GM21825 (cell line): ENCODE measurements around the gene MTCH1.
"Not testable (repeated sequence)": the region's sequence is repeated elsewhere in the genome, so short reads cannot be mapped to it uniquely, and the experiment has no call there.

Experiments used
- ATAC-seq: cut with Tn5 transposase; IDR thresholded peaks from one replicate; pipeline ENCODE4 v1.9.1; 2021; ENCODE audit warnings: mild to moderate bottlenecking, moderate library complexity; ENCODE audit not compliant: unreplicated experiment

MTCH1 gene

DNA sequence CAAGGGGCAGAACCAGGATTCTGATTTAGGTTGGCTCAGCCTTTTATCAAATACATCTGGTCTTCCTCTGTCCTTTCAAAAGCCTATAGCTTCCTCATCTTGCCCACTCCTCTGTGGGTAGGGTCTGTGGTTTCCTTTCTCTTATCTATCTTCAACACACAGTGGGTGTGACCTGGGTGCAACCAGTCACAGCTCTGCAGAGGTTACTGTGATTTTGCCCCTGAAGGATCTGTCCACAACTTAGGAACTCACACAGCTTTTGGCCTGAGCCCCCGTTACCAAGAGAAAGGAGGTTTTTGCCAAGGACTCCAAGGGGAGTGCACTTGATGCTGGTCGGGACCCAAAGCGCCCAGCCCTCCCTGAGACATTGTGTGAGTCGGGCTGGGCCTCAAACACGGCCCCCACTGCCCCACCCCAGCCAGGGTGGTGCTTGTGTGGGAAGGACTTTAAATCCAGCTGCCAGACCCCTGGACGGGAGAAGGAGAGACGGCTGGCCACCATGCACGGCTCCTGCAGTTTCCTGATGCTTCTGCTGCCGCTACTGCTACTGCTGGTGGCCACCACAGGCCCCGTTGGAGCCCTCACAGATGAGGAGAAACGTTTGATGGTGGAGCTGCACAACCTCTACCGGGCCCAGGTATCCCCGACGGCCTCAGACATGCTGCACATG, 31.6 kb downstream of the MTCH1 start, which contains the start of gene PI16:
PI16 (plus strand) TSS at position 477 of the 670 bp plus-strand sequence; CDS start at position 500, 23 bp downstream.
- ATAC-seq = no peak

DNA sequence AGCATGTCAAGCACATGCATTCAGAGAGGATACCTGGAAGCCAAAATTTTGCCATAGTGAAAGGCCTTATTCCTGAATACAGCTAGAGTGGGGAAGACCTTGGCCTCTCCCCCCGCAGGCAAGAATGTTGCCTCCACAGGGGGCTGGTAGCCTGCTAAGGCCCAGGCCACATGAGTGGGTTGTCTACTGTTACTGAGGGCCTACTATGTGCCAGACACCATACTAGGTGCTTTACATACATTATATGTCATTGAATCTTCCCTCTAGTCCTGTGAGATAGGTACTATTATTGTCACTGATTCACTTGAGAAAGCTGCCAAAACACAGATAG, 32.1 kb downstream of the MTCH1 start:
- no peak for ATAC-seq

DNA sequence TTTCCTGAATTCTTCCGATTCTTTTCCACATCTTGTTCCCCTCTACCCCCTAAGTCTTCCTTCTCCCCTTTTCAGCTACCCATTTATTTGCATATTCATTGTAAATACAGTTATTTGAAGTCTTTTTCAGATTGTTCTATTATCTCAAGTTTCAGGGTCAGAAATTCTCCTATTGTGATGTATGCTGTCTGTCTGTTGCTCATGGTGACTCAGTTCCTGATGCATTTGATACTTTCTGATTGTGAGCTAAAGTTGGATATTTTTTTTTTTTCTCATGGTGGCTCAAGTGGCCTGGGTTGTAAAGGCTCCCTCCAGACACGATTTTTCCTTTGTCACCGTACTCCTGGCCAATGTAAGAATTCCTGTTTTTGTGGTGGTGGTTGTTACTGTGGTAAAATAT, 36.4 kb downstream of the MTCH1 start:
- no peak for ATAC-seq

DNA sequence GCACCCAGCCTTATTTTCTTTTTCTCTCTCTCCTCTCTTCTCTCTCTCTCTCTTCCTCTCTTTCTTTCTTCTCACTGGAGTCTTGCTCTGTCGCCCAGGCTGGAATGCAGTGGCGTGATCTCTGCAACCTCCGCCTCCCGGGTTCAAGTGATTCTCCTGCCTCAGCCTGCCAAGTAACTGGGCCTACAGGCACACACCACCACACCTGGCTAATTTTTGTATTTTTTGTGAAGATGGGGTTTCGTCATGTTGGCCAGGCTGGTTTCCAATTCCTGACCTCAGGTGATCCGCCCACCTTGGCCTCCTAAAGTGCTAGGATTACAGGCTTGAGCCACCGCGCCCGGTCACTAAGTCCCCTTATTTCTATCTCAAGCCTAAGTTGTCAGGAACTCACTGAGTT, 36.9 kb downstream of the MTCH1 start:
- ATAC-seq = not testable (repeated sequence)

DNA sequence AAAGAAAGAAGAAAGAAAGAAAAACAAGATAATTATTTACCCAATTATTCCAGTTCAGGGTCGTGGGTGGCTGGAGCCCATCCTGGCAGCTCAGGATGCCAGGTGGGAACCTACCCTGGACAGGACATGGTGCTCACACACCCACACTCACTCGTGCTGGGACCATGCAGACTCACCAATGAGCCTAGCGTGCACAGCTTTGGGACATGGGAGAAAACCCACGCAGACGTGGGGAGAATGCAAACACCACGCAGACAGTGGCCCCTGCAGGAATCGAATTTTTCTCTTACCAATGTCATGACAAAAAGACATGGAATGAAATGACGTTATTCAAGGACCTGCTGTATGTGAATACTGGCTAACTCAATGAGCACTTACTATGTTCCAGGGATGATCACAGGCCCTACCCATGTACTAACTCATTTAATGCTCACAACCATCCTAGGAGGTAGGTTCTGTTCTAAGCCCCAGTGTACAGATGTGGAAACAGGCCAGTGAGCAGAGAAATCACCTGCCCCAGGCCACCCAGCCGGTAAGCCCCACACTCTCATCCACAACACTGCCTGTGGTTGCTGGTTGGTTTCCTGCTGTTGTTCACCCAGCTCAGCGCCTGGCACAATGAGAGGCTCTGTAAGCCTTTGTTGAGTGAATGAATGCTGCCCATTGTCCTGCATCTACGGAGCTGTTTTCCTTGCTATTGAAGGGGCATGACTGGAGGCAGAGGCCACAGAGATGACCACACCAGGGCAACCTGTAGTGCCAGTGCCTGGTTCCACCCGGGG, 38.2 kb downstream of the MTCH1 start:
- no peak for ATAC-seq

DNA sequence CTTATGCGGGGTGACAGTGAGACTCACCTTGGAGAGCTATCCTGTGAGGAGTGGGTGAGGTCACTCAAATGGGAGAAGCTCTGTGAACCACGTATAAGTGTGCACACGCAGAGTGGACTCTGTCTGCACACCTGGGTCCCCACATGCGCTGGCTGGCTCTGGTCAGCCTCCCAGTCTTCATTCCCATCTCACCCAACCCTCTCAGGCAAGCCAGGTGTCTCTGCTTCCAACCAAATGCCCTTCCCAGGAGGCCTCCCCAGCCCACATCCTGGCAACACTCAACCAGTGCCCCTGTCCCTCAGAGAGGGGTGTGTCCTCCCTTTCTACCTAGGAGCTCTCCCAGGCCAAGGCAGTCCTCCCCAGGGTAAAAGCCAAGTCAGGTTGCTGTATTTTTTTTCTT, 39.5 kb downstream of the MTCH1 start:
- no peak for ATAC-seq

DNA sequence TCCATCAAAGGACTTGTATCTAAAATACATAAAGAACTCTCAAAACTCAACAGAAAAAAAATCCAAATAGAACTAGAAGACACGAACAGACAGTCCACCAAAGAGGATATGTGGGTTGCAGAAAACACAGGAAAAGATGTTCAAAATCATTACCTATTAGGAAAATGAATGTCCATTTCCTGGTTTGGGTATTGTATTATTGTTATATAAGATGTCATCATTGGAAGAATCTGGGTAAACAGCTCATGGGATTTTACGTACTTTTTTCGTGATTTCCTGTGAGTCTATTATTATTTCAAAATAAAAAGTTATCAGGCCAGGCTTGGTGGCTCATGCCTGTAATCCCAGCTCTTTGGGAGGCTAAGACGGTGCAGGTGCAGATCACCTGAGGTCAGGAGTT, 40.7 kb downstream of the MTCH1 start:
- no peak for ATAC-seq

DNA sequence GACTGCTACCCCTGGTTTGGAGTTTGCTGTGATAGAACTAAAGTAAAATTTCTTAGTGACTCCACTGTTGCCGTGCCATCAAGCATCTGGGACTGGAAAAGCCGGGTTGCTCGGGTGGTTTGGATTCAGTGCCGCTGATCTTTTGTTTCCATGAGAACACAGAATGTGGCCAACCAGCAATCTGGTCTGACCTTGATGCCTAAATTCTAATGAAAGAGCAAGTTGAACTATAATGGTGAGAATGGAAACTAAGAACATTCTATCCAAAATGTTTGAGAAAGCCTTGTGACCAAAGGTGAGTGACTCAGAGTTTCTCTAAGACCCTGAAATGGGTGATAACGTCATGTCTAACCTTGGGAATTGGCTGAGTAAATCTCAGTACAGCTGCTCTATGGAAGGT, 41.3 kb downstream of the MTCH1 start:
- no peak for ATAC-seq

DNA sequence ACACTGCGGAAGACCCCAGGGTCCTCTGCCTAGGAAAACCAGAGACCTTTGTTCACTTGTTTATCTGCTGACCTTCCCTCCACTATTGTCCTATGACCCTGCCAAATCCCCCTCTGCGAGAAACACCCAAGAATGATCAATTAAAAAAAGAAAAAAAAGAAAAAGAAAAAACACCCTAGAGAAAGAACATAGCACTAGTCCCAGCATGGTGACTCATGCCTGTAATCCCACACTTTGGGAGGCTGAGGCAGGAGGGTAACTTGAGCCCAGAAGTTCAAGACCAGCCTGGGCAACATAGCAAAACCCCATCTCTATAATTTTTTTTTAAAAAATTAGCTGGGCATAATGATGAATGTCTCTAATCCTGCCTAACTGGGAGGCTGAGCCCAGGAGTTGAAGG, 43.7 kb downstream of the MTCH1 start:
- ATAC-seq = not testable (repeated sequence)

DNA sequence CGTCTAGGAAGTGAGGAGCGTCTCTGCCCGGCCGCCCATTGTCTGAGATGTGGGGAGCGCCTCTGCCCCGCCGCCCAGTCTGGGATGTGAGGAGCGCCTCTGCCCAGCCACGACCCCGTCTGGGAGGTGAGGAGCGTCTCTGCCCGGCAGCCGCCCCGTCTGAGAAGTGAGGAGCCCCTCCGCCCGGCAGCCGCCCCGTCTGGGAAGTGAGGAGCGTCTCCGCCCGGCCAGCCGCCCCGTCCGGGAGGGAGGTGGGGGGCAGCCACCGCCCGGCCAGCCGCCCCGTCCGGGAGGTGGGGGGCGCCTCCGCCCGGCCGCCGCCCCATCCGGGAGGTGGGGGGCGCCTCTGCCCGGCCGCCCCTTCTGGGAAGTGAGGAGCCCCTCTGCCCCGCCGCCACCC, 44.4 kb downstream of the MTCH1 start:
- ATAC-seq = not testable (repeated sequence)

DNA sequence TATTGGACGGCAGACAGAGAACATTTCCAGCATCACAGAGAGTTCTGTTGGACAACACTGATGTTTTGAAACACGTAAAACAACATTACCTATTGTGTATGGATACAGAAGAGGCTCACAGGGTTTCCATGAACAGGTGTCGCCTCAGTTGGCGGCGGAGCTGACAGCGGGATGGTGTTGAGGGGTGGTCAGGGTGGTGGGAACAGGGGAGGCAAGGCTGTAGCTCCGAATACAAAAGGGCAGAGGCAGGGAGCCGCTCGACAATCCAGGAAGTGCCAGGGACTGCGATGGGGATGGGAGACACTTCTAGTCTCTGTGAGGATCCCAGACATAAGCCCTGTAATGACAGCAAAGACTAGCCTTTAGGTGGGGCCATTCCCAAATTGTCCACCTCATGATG, 46.0 kb downstream of the MTCH1 start:
- no peak for ATAC-seq

DNA sequence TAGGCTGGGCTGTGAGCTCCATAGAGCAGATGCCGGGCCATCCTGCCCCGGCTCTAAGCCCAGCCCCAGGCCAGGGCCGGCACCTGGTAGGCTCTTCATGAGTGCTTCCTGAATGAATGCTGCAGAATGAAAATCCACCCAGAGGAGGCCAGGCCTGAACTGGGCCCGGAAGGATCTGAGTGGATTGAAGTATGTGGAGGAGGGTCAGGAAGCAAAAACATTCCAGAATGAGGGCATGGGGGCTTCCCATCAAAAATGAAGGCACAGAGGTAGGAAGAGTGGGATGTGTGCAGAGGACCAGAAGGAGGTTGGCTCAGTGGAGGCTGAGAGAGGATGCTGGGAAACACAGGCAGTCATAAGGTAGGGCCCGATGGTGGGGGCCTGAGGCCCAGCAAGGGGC, 47.0 kb downstream of the MTCH1 start:
- ATAC-seq = not testable (repeated sequence)

DNA sequence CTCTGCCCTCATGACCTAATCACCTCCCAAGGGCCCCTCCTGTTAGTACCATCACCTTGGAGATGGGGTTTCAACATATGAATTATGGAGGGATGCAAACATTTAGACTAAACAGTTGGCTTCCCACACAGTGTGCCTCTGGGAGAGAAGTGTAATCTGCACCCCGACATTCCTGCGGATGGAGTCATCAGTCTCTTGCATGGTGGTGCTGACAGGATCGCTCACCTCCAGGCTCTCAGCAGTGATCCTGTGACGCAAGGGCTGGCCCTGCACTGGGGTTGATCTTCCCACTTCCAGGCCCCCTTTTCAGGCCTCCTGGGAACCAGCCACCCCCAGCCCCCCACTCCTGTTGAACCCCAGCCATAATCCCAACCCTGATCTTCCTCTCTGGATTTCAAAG, 47.5 kb downstream of the MTCH1 start:
- ATAC-seq = no peak

DNA sequence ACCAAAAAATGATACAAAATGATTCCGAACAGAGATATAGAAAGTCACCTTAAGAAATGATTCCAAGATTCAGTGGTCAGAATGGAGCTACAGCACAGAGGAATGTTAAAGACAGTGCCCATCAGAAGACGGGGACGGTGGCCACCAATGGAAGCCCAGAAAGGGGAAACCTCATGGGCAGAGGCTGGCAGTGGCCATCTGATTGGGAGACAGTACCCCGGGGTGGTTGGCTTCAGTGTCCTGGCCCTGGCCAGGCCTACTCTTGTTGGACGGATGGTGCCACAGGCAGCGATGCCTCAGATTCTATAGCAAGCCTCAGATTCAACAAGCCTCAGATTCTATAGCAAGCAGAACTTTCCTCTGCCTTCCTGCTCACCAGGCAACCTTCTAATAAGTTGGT, 48.1 kb downstream of the MTCH1 start:
- no peak for ATAC-seq

DNA sequence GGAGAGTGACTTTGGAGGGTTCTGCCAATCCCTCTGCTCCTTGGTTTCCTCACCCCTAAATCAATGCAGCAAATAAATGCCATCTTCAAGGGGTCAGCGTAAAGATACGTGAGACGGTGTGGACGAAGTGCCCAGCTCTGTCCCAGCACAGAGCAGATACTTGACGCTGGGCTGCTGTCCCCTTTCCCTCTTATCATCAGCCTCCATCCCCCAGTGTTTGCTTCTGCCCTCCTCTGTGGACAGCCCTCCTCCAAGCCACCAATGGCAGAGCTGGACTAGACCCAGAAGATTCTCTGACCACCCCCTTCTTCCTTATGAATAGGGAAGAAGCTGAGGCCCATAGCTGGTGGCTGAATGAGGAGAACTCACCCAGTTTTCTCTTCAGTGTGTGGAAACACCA, 49.2 kb downstream of the MTCH1 start:
- no peak for ATAC-seq

DNA sequence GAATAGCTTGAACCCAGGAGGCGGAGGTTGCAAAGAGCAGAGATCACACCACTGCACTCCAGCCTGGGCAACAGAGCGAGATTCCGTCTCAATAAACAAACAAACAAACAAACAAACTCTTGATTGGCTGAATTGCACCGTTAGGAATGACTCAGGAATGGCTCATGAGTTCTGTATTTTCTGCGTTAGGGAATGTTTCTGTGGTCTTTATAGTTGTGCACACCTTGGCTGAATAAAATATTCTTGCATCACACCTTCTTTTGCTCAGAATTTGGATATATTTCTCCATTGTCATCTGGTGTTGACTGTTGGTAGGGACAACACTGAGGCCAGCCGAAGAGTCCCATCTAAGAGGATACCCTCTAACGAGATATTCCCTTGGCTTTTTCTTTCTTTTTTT, 51.1 kb downstream of the MTCH1 start:
- no peak for ATAC-seq

DNA sequence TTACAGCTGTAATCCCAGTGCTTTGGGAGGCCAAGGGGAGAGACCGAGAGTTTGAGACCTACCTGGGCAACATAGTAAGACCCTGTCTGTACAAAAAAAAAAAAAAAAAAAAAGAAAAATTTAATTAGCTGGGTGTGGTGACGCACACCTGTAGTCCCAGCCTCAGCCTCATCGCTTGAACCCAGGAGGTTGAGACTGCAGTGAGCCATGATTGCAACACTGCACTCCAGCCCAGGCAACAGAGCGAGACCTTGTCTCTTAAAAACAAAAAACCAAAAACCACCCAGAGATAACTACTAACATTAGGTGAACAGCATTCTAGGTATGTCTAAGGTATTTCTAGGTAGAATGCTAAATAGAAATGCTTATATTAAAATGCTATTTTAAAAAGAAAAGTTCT, 52.5 kb downstream of the MTCH1 start:
- ATAC-seq = no peak

DNA sequence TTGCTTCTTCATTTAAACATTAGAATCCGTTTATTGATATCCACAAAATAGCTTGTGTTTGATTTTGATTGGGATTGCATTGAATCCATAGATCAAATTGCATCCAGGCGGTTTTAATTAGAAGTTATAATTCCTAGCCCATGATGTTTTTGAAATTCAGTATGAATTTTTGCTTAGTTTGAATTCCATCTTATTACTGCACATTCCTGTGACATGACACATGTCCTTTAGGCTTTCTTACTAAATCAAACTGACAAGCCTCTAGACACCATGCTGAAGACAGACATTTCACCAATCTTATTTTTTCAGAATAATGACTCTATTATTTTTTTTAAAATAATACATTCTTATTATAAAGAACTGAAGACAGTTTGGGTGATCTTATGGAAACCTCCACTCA, 52.9 kb downstream of the MTCH1 start:
- ATAC-seq = no peak

DNA sequence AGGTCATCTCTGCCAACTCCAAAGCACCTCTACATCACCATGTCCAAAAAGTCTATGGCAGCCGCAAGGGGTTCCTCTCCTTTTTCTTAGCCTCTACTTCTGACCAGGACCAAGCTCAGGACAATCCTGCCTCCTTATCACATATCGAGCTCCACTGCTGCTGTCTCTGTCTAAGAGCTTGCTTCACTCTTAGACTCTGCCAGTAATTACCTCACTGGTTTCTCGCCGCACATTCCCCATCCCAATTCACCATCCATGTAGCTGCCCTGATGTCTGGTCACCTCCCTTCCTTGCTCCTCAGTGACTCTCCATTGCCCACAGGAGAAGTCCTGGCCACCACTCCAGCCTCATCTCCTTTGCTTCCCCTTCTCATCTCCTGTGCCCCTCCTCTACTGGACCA, 55.5 kb downstream of the MTCH1 start:
- no peak for ATAC-seq

DNA sequence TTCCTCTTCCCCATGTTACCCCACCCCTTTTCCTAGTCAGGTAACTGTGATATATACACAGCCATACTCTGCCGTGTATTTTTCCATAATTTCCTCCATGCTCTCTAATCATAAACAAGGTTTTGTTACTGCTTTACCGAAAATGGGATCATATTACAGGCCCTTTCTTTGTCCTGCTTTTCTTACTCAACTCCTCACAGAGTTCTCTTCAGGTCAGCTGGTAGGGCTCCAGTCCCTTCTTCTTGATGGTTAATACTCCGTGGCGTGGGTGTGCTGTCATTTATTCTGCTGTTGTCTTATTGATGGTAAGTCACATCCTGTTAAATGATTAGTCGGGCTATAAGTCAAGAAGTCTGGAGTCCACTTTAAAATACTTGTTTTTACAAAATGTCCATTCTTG, 56.4 kb downstream of the MTCH1 start:
- ATAC-seq = no peak

DNA sequence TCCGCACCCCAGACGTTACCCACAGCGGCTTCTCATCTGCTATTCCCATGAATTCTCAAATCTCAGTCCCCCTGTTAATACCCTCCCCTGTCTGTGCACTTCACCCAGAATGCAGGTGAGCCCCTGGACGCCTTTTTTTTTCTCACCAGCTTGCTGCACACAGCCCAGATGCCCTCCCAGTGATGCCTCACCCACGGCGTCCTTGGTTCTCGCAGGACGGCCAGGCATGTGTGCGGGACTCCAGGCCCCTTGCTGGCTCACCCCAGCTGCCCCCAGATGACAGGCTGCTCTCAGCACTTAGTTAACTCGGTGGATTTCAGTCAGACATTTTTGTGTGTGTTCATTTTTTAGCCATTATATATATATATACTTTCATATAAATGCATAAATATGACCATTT, 56.8 kb downstream of the MTCH1 start:
- no peak for ATAC-seq

DNA sequence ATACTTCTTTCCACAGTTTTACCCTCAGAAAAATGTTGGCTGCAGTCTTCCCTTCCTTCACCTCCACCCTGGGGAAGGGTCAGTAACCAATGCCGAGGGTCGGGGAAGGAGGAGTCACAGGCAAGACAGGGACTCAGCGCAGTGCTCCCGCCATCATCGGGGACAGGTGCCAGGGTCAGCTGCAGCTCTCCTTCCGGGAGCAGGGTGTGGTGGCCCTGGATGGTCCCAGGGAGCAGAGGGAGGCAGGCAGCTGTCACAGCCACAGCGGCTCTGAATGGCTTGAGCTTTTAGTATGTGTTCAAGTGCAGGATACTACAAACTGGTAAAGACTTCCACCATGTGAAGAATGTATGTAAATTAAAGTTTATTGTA, 57.5 kb downstream of the MTCH1 start:
- ATAC-seq = no peak
